Adrenal gland (tissue), 12 donors: ENCODE data around the gene PHAX. TPM values are rescaled to one million over a fixed set of nuclear protein-coding genes. Genes with fewer than 3 reads are reported as not detected.

ENCODE experiments used
- DNase-seq, 7 donors: peaks; one replicate each; pipeline ENCODE4 v3.0.0-alpha.2; 2019 to 2020
- H3K27ac ChIP-seq, 5 donors: fragments of 200-600 bp; sonication (generic) in 4 of 5; 1 replicate in 3 of 5; 2 replicates in 2 of 5; pipeline versions ENCODE4 v1.5.1 to v1.8.0; 2016 to 2020; ENCODE audit warnings: mild to moderate bottlenecking in 1 of 5
- H3K27me3 ChIP-seq: fragments of 200-600 bp; 2 replicates; pipeline ENCODE4 v1.8.0; 2021
- H3K36me3 ChIP-seq, 2 donors: fragments of 200-600 bp; replicated peaks in 1 of 2; 1 replicate in 1 of 2; 2 replicates in 1 of 2; pipeline versions ENCODE4 v1.5.1 to v1.8.0; 2018 to 2022
- H3K4me1 ChIP-seq, 2 donors: fragments of 200-600 bp; replicated peaks in 1 of 2; 1 replicate in 1 of 2; 2 replicates in 1 of 2; pipeline versions ENCODE4 v1.5.1 to v1.8.0; 2018 to 2021
- H3K4me3 ChIP-seq, 4 donors: fragments of 200-600 bp; sonication (generic) in 3 of 4; one replicate each; pipeline ENCODE4 v1.5.1; 2016 to 2018
- H3K9me3 ChIP-seq, 3 donors: fragments of 200-600 bp; sonication (generic) in 1 of 3; replicated peaks in 1 of 3; 1 replicate in 2 of 3; 2 replicates in 1 of 3; pipeline versions ENCODE4 v1.5.1 to v1.8.0; 2016 to 2021
- CTCF ChIP-seq, 6 experiments: fragments of 450-650 bp in 4 of 6; fragments of 200-600 bp in 2 of 6; sonication (generic) in 1 of 6; IDR thresholded peaks; 1 replicate in 5 of 6; 2 replicates in 1 of 6; pipeline versions ENCODE4 v1.5.1 to v1.8.0; 2016 to 2021; ENCODE audit warnings: antibody characterized with exemption in 6 of 6, mild to moderate bottlenecking in 2 of 6, moderate library complexity in 1 of 6
- POLR2A ChIP-seq, 2 donors: fragments of 450-650 bp; IDR thresholded peaks; one replicate each; pipeline ENCODE4 v1.6.1; 2017; ENCODE audit warnings: antibody characterized with exemption in 2 of 2, mild to moderate bottlenecking in 2 of 2, moderate library complexity in 1 of 2
- WGBS, 4 donors: extraction: QIAGEN DNeasy Blood & Tissue Kit in 2 of 4; methylation state at CpG; one replicate each; pipeline versions ENCODE4 v1.1.5 to v1.1.7; 2013 to 2017; 5-methylcytosine and 5-hydroxymethylcytosine counted together
- intact Hi-C, 2 donors: fragments of 100-400 bp; cut with DNase I; formaldehyde crosslinking; loops; one replicate each; pipeline versions ENCODE4 v1.14.1 to v1.15.0; 2022 to 2023
- polyA plus RNA-seq, 3 donors: library from polyadenylated mRNA; stranded (reverse); fragments of 200-250 nt in 2 of 3; fragments of 350-450 nt in 1 of 3; fragmentation: Illumina TruSeq in 1 of 3; extraction: RNeasy Lipid Tissue Mini Kit (QIAGEN cat#74804) in 1 of 3; gene quantifications; one replicate each; pipeline ENCODE4 v1.2.3, GENCODE V29; 2013 to 2014
- total RNA-seq, 9 donors: library from RNA; depleted of rRNA in 4 of 9; stranded (reverse); fragments of >200 nt in 4 of 9; fragments of 120-200 nt in 1 of 9; fragmentation: NEBNext Ultra II Directional in 1 of 9; extraction: Animal tissue kit (Norgen Biotek cat#: 25700) in 1 of 9; gene quantifications; one replicate each; pipeline versions ENCODE4 v1.1.0 to v1.2.4, GENCODE V29; 2013 to 2023
- donor health status: healthy with polysubstance abuse.
- donor health status: Bipolar disorder and iron deficiency.
- donor health status: DM: yes; HTN: yes; CAD: no.
- donor health status: DM: no; HTN: no; CAD: no.
- donor health status: DM: no; HTN: no; CAD: no.
- donor health status: DM: yes; HTN: yes; CAD: no.

PHAX gene
- total and polyA plus RNA-seq, 12 donors = 10.8 to 88.2 (median 38.0) TPM

DNA sequence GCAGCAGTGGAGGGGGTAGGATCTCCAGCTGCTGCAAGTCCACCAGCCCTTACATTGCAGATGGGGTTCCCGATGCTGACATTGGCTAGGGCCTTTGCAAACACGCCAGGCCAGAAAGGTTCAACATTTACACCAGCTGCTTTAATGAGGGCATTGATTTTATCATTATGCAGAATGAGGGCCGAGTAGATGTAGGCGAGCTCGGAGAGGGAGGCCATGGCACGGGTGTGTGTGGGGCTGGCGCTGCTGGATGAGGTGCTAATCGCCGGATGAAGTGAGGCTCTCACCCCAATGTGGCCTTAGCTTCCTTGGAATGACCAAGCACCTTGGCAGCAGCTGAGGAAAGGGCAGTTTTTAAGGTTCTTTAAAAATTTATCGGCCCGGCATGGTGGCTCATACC, 27.4 kb downstream of the PHAX start:
- WGBS, 4 donors = 92 to 98% (median 96%) methylated on average over 11 of the region's 11 CpGs
- H3K36me3 ChIP-seq = peaks cover 0 to 8% of the 10 kb centered on the region in 2 donors
- H3K27ac ChIP-seq = no peak overlapping the region
- intact Hi-C loops = no loop called here
- peaks cover 8 to 20% of the 10 kb centered on the region in 2 donors for H3K4me1 ChIP-seq
- H3K27me3 ChIP-seq = no peaks in the 10 kb centered on the region
- no peak overlapping the region for H3K4me3 ChIP-seq
- no peak for DNase-seq
- TF ChIP-seq CTCF (IDR thresholded peaks at IDR 0.05) (no peak), POLR2A (IDR thresholded peaks at IDR 0.05) (no peak)
- no peaks in the 10 kb centered on the region for H3K9me3 ChIP-seq

- Histone ChIP-seq H3K27ac (no peak overlapping the region), H3K9me3 (no peaks in the 10 kb centered on the region), H3K4me1 (no peaks in the 10 kb centered on the region), H3K4me3 (no peak overlapping the region), H3K27me3 (no peaks in the 10 kb centered on the region), H3K36me3 (no peaks in the 10 kb centered on the region)
- TF ChIP-seq CTCF (IDR thresholded peaks at IDR 0.05) (no peak), POLR2A (IDR thresholded peaks at IDR 0.05) (no peak)
- no peak for DNase-seq
- intact Hi-C loops = no loop called here
- WGBS, 4 donors = 64 to 73% (median 68%) methylated on average over 3 of the region's 3 CpGs
Measured at GRCh38 chr5:126631920-126632319, 31.2 kb downstream of the PHAX start.

- intact Hi-C loops = no loop called here
Measured at GRCh38 chr5:126633552-126633951, 32.8 kb downstream of the PHAX start.

GRCh38 chr5:126635585-126635984, 34.8 kb downstream of the PHAX start:
- Histone ChIP-seq H3K4me1 (no peaks in the 10 kb centered on the region), H3K27me3 (no peaks in the 10 kb centered on the region), H3K4me3 (no peak overlapping the region), H3K27ac (no peak overlapping the region), H3K36me3 (no peaks in the 10 kb centered on the region), H3K9me3 (no peaks in the 10 kb centered on the region)
- WGBS, 4 donors = 74 to 98% (median 94%) methylated on average over 3 of the region's 3 CpGs
- TF ChIP-seq CTCF (IDR thresholded peaks at IDR 0.05) = no peak
- TF ChIP-seq POLR2A (IDR thresholded peaks at IDR 0.05) = no peak
- intact Hi-C loops = no loop called here
- DNase-seq = no peak

More at GRCh38 chr5:126633552-126633951, 32.8 kb downstream of the PHAX start:
- TF ChIP-seq CTCF (IDR thresholded peaks at IDR 0.05) (no peak), POLR2A (IDR thresholded peaks at IDR 0.05) (no peak)
- Histone ChIP-seq H3K36me3 (no peaks in the 10 kb centered on the region), H3K4me3 (no peak overlapping the region), H3K27ac (no peak overlapping the region), H3K4me1 (no peaks in the 10 kb centered on the region), H3K9me3 (no peaks in the 10 kb centered on the region), H3K27me3 (no peaks in the 10 kb centered on the region)
- WGBS, 4 donors = 89 to 97% (median 93%) methylated on average over 3 to 4 of the region's 4 CpGs
- DNase-seq = no peak
